Endothelial cell of umbilical vein (primary cell): Measurements from ENCODE around the gene NFX1. TPM values are rescaled to one million over a fixed set of nuclear protein-coding genes. Genes with fewer than 3 reads are reported as not detected.

ENCODE experiments used
- BruUV-seq: library from RNA; stranded (reverse); fragments of 400-500 nt; replicated peaks from 2 replicates; lab custom pipeline; 2021; lab: Mats Ljungman, UMichigan
- CTCF ChIA-PET: fragments of 300-600, 350-600 bp; sonication (Branson Sonifier 250); formaldehyde crosslinking; loops from one replicate; lab custom pipeline; 2021; ENCODE audit warnings: antibody characterized with exemption, inconsistent platforms; lab: Charles Lee
- POLR2A ChIA-PET: fragments of 300-600, 350-600 bp; sonication (Branson Sonifier 250); formaldehyde crosslinking; loops from one replicate; lab custom pipeline; 2021; ENCODE audit warnings: antibody characterized with exemption, inconsistent platforms; lab: Charles Lee
- DNase-seq: peaks from one replicate; pipeline ENCODE4 v3.0.0-alpha.2; 2011; ENCODE audit warnings: low read depth, low spot score
- FAIRE-seq: peaks from 2 replicates; lab custom pipeline; 2011; peaks lifted over from hg19 to GRCh38; lab: Jason Lieb, UNC
- H2AFZ ChIP-seq: 2 replicates; pipeline ENCODE4 v1.6.0; 2012; ENCODE audit warnings: low read depth, low read length, control low read depth, inconsistent platforms
- H3K27ac ChIP-seq: 2 replicates; pipeline ENCODE4 v1.5.1; 2011; ENCODE audit warnings: low read depth, mild to moderate bottlenecking, control low read depth, low read length, moderate library complexity; ENCODE audit not compliant: insufficient read depth
- H3K27me3 ChIP-seq, 2 experiments: 2 replicates each; pipeline versions ENCODE4 v1.6.0 to v1.6.1; 2011; ENCODE audit warnings: low read length in 2 of 2, mixed read lengths in 1 of 2; ENCODE audit not compliant: control insufficient read depth in 2 of 2, insufficient read depth in 2 of 2
- H3K36me3 ChIP-seq, 2 experiments: 2 replicates in 1 of 2; 3 replicates in 1 of 2; pipeline ENCODE4 v1.5.1; 2011; ENCODE audit warnings: low read length in 2 of 2, mild to moderate bottlenecking in 1 of 2, moderate library complexity in 1 of 2; ENCODE audit not compliant: control insufficient read depth in 2 of 2, insufficient read depth in 2 of 2; ENCODE audit errors: extremely low read depth in 1 of 2
- H3K4me1 ChIP-seq: 3 replicates; pipeline ENCODE4 v1.5.1; 2011; ENCODE audit warnings: mild to moderate bottlenecking, low read length; ENCODE audit not compliant: control insufficient read depth, insufficient read depth; ENCODE audit errors: extremely low read depth
- H3K4me2 ChIP-seq: 2 replicates; pipeline ENCODE4 v1.6.1; 2011; ENCODE audit warnings: low read length, control low read depth, mixed read lengths; ENCODE audit not compliant: insufficient read depth
- H3K4me3 ChIP-seq, 3 experiments: fragments of 200-600 bp in 1 of 3; sonication (generic), shearing (Covaris generic) in 1 of 3; replicated peaks in 1 of 3; 2 replicates each; pipeline ENCODE4 v1.5.1; 2011 to 2016; ENCODE audit warnings: control low read depth in 3 of 3, low read length in 3 of 3, mild to moderate bottlenecking in 2 of 3, inconsistent platforms in 1 of 3, low read depth in 1 of 3, moderate library complexity in 1 of 3; ENCODE audit not compliant: insufficient read depth in 1 of 3
- H3K79me2 ChIP-seq: 2 replicates; pipeline ENCODE4 v1.6.0; 2012; ENCODE audit warnings: low read length, inconsistent platforms; ENCODE audit not compliant: control insufficient read depth, insufficient read depth
- H3K9ac ChIP-seq: replicated peaks from 2 replicates; pipeline ENCODE3; 2011; ENCODE audit warnings: low read length, control low read depth; ENCODE audit not compliant: insufficient read depth; ENCODE audit errors: extremely low read depth
- H3K9me1 ChIP-seq: replicated peaks from 3 replicates; pipeline ENCODE4 v1.6.0; 2011; ENCODE audit warnings: mild to moderate bottlenecking, low read length; ENCODE audit not compliant: control insufficient read depth, insufficient read depth; ENCODE audit errors: extremely low read depth
- H3K9me3 ChIP-seq: replicated peaks from 2 replicates; pipeline ENCODE4 v1.5.1; 2012; ENCODE audit warnings: low read length, inconsistent platforms; ENCODE audit not compliant: control insufficient read depth, insufficient read depth
- H4K20me1 ChIP-seq: replicated peaks from 2 replicates; pipeline ENCODE3; 2011; ENCODE audit warnings: mild to moderate bottlenecking, low read length; ENCODE audit not compliant: control insufficient read depth, insufficient read depth; ENCODE audit errors: extremely low read depth
- CTCF ChIP-seq, 2 donors: IDR thresholded peaks; 1 replicate in 1 of 2; 2 replicates in 1 of 2; pipeline ENCODE4 v1.5.1; 2011; ENCODE audit warnings: low read length in 2 of 2, mild to moderate bottlenecking in 2 of 2, moderate library complexity in 2 of 2, control low read depth in 1 of 2, inconsistent platforms in 1 of 2, low read depth in 1 of 2; ENCODE audit not compliant: insufficient read depth in 1 of 2; ENCODE audit errors: extremely low read depth in 1 of 2
- EZH2 ChIP-seq: IDR thresholded peaks from 2 replicates; pipeline ENCODE4 v1.6.1; 2012; ENCODE audit warnings: borderline replicate concordance, low read depth, mild to moderate bottlenecking, moderate library complexity, low read length, inconsistent platforms; ENCODE audit not compliant: severe bottlenecking
- FOS ChIP-seq: IDR thresholded peaks from 2 replicates; pipeline ENCODE4 v1.6.1; 2011; ENCODE audit warnings: mild to moderate bottlenecking, low read length, moderate library complexity, borderline replicate concordance; ENCODE audit not compliant: insufficient read depth
- GATA2 ChIP-seq: IDR thresholded peaks from 2 replicates; pipeline ENCODE4 v1.7.0; 2011; ENCODE audit warnings: low read depth, mild to moderate bottlenecking, moderate library complexity, mixed read lengths, low read length; ENCODE audit not compliant: insufficient read length, insufficient read depth
- JUN ChIP-seq: IDR thresholded peaks from 2 replicates; pipeline ENCODE4 v1.6.1; 2011; ENCODE audit warnings: borderline replicate concordance, low read depth; ENCODE audit not compliant: insufficient read length, insufficient read depth
- MYC ChIP-seq: IDR thresholded peaks from one replicate; pipeline ENCODE4 v1.6.1; 2011; ENCODE audit warnings: mild to moderate bottlenecking, low read depth, low read length
- POLR2A ChIP-seq: IDR thresholded peaks from 2 replicates; pipeline ENCODE4 v1.6.1; 2012; ENCODE audit warnings: low read depth, mild to moderate bottlenecking, control low read depth, low read length
- POLR2AphosphoS5 ChIP-seq: IDR thresholded peaks from 2 replicates; pipeline ENCODE4 v1.6.1; 2012; ENCODE audit warnings: low read depth, mild to moderate bottlenecking, control low read depth, low read length, moderate library complexity; ENCODE audit not compliant: insufficient read depth
- dilution Hi-C: fragments of 300-500 bp; cut with MboI; formaldehyde crosslinking; loops from one replicate; pipeline ENCODE4 v1.15.0; 2019; ENCODE audit warnings: low sequenced_read_pairs; ENCODE audit not compliant: extremely low pct_ligation_motif_present
- intact Hi-C: fragments of 100-400 bp; cut with micrococcal nuclease; formaldehyde crosslinking; loops from one replicate; pipeline ENCODE4 v1.10.0; 2022
- polyA plus RNA-seq, 4 experiments: library from polyadenylated mRNA; depleted of rRNA in 3 of 4; stranded (reverse) in 3 of 4; unstranded in 1 of 4; fragments of >200 nt; gene quantifications; 2 replicates each; pipeline versions ENCODE4 v1.2.1 to v1.2.3, GENCODE V29; 2011 to 2012; ENCODE audit warnings: missing spikeins in 1 of 4
- total RNA-seq: library from RNA; stranded (reverse); gene quantifications from 2 replicates; pipeline ENCODE4 v1.2.3, GENCODE V29; 2021
- TF ChIP-seq, protein P1 (sequence below): IDR thresholded peaks from 2 replicates; pipeline ENCODE4 v1.6.1; 2011; ENCODE audit not compliant: insufficient read depth, insufficient read length

Gene NFX1
- total and polyA plus RNA-seq, 2 donors (not counting 3 experiments of a cell fraction or from before 2014, with no cell fraction given): 19.3 to 21.7 TPM

- DNase-seq: peak; percentile 94
- no peaks in the 10 kb centered on the region for H4K20me1 ChIP-seq
- no TSS peak for BruUV-seq
- no peaks in the 10 kb centered on the region for H3K9me3 ChIP-seq
- TF ChIP-seq MYC: no peak
- TF ChIP-seq, protein P1, sequence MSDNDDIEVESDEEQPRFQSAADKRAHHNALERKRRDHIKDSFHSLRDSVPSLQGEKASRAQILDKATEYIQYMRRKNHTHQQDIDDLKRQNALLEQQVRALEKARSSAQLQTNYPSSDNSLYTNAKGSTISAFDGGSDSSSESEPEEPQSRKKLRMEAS: no peak
- TF ChIP-seq JUN: peak; percentile 1
- TF ChIP-seq FOS: no peak
- peak; percentile 77 for TF ChIP-seq GATA2
- TF ChIP-seq CTCF (IDR thresholded peaks at IDR 0.05; ENCODE audit: extremely low read depth in 1 of 2, insufficient read depth in 1 of 2, low read depth in 1 of 2, low read length in 2 of 2): no peak
- no peak for TF ChIP-seq EZH2
- TF ChIP-seq POLR2A: no peak
- peak; percentile 17 for TF ChIP-seq POLR2AphosphoS5
- H3K27ac ChIP-seq: peak overlapping the region; percentile 69
- no peaks in the 10 kb centered on the region for H3K9me1 ChIP-seq
- H3K4me1 ChIP-seq: peaks cover 48% of the 10 kb centered on the region
- ChIA-PET CTCF (interaction anchor here (1.2 to 1.3 kb wide), 2 partner anchors 39 to 46 kb away, joined by 4 to 5 read pairs; partner anchors contain the start of gene NFX1), POLR2A (interaction anchor here (0.6 kb wide), 1 partner anchor 224 kb away, joined by 9 read pairs; no protein-coding TSS in a partner anchor)
- dilution Hi-C loops: no loop called here
- peak; percentile 83 for FAIRE-seq
- no peaks in the 10 kb centered on the region for H3K79me2 ChIP-seq
- H3K9ac ChIP-seq: peak overlapping the region; percentile 5
- no peak overlapping the region for H2AFZ ChIP-seq
- intact Hi-C loops: loop anchor here (1.0 to 2.0 kb wide), 2 partner anchors 9 to 38 kb away; partner anchors contain the start of gene NFX1
- no peaks in the 10 kb centered on the region for H3K27me3 ChIP-seq
- H3K4me2 ChIP-seq: peak overlapping the region; percentile 34
- no peak overlapping the region for H3K4me3 ChIP-seq
- H3K36me3 ChIP-seq: peaks cover 0 to 2% of the 10 kb centered on the region in 2 experiments
Observed at GRCh38 chr9:33329117-33329563, 38.8 kb downstream of the NFX1 start.
